Stimulated activated CD4-positive, alpha-beta T cell treated with anti-CD3 and anti-CD28 coated beads, TNF-alpha, amount 100 ng/mL, for 48 hours (primary cell): ENCODE results near the gene WDR64.

Experiments
- DNase-seq, 3 donors: peaks; one replicate each; pipeline ENCODE4 v3.0.0-alpha.2; 2020; ENCODE audit warnings: low read depth in 3 of 3

Gene WDR64

GRCh38 chr1:241838897-241839296 is 186.8 kb downstream of the WDR64 start:
- DNase-seq = no peak

DNA sequence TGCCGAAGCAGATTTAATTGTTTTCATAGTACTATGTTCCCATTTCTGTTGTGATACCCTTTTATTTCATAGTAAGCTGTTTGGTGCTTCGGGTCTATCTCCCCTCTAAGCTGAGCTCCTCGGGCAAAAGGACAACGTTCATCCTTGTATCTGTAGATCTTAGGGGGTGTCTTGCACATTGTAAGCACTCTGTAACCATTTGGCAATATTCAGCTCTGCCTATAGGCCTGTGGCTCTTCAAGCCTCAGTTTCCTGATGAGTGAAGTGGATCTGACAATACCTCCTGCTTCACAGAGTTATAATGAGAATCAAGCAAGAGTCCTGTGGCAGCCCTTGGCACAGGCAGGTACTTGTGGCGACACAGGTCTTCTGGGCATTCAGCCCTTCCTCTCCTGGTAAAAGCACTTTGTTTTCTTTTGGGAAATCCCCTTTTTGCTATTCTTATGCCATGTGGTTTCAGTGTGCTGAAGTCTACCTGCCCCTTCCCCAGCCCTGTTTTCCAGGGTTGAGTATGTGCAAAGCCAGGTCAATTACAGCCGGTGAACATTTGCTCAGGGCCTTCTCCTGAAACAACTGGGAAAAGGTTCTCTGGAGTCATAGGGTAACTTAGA is 187.4 kb downstream of the WDR64 start:
- DNase-seq = no peak

GRCh38 chr1:241840164-241840563 is 188.1 kb downstream of the WDR64 start:
- no peak for DNase-seq

GRCh38 chr1:241841691-241842090 is 189.6 kb downstream of the WDR64 start:
- DNase-seq = no peak

- no peak for DNase-seq
These were observed 190.5 kb downstream of the WDR64 start for GRCh38 chr1:241842565-241842964.

GRCh38 chr1:241844593-241844992 is 192.5 kb downstream of the WDR64 start:
- no peak for DNase-seq

DNA sequence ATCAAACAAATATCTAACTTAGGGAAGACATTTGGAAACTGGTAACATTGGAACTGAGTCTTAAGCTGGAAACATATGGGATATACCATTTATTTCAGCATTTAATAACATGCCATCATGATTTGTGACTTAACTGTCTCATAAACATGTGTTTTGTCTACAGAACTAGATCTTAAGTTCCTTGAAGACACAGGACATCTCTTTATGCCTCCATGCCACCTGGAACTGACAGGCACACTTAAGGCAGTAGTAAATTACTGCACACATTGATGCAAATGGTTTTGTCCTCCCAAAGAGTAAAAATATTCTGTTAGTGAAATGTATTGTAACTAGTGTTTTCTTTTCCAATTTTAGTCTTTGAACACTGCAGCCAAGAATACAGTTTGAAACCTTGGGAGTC is 194.3 kb downstream of the WDR64 start:
- no peak for DNase-seq

DNA sequence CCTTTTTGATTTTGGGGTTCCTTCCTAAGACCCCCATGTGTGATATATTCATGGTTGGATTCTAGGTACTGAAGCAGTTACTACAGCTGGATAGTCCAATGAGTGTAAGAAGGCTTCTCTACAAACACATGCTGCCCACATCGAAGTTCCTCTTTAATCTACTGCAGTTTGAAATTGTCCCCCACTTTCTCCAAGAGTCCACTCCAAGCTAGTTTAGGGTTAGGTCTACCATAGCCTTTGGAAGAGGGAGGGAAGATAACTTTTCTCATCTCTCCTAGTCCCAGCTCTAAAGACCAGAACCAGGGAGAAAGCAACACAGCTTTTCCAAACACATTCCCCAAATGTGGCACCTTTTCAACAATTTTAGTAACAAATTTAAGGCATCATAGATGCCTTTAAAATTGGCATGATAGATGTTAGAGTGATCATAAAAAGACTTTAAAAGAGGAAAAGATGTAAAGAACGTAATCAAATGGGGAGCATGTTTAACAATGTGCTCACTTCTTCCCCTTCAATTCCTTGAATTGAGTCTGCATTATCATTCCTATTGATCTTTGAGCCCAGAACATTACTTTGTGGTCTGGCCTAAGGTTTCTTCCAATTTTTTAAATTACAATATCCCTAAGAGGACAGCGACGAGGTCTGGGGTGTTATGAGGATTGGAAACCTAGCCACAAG is 194.9 kb downstream of the WDR64 start:
- DNase-seq = no peak

DNA sequence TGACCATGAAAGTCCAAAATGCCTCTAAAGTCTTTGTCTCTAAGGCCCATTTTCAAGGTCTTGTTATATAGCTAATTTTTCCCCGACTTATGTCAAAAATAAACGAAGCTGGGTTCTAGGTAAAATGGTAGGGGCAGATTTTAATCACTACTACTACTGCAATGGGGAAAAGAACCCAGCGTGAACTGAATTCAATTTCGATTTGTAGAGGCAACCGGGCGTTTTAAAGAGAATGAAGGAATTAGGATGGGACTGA is 195.4 kb downstream of the WDR64 start:
- no peak for DNase-seq

GRCh38 chr1:241847796-241848685 is 196.0 kb downstream of the WDR64 start, which contains the start of gene EXO1:
TSS of gene EXO1 (plus strand) at chr1:241848204. CDS start at chr1:241850426, 2,222 bp downstream.
- peak; percentile 78 to 85 (median 82) for DNase-seq

DNA sequence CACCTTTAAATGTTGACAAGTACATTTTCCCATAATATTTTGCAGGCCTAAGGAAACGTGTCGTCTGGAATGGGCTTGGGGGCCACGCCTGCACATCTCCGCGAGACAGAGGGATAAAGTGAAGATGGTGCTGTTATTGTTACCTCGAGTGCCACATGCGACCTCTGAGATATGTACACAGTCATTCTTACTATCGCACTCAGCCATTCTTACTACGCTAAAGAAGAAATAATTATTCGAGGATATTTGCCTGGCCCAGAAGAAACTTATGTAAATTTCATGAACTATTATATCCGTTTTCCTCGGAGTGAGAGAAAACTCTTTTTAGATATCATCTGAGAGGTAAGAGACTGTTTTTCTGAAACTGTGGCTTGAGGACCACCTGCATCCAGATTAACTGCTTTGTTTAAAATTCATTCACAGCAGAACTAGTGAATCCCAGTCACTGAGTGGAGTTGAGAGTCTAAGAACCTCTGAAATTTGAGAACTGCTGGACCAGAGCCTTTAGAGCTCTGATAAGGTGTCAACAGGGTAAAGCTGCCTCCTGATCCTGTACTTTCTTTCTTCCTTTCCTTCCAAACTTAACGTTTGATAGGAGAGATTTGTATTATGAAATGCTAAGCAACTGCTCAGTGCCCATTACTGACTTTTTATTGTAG is 196.7 kb downstream of the WDR64 start:
- DNase-seq = peak in 1 of 3 donors; percentile 4

DNA sequence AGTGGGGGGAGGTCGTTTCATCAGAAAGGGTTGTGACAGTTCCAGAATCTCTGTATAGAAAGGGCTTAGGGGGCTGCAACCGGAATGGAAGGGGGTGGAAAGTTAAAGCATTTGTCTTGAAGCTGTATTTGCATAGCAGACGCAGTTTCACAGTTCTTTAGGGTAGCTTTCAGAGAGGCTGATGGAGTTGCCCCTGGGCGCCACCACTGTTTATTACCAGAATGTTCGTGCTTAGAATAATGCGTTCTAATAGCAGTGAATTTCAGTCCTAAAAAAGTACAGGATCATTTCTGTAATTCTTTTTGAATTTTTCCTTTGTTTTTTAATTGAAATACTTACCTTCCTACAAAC is 197.2 kb downstream of the WDR64 start:
- no peak for DNase-seq
